NCI-H345 (cell line): ENCODE results near the gene AGPAT3.

Experiments
- DNase-seq: peaks from one replicate; lab custom pipeline; 2025; lab: John Stamatoyannopoulos, UW

The AGPAT3 gene

GRCh38 chr21:44024257-44024656 is 159.2 kb downstream of the AGPAT3 start:
- DNase-seq: no peak

- DNase-seq: no peak
Observed at GRCh38 chr21:44024887-44025353, 159.9 kb downstream of the AGPAT3 start.

- no peak for DNase-seq
Observed at GRCh38 chr21:44027607-44028286, 162.7 kb downstream of the AGPAT3 start.

GRCh38 chr21:44028287-44028659 is 163.2 kb downstream of the AGPAT3 start:
- no peak for DNase-seq

- no peak for DNase-seq
Observed at GRCh38 chr21:44029460-44030087, 164.6 kb downstream of the AGPAT3 start.

GRCh38 chr21:44035244-44035643 is 170.2 kb downstream of the AGPAT3 start:
- DNase-seq: no peak
